Stomach (tissue), 9 donors: Measurements from ENCODE around the gene EPB41L3. TPM values are rescaled to one million over a fixed set of nuclear protein-coding genes. Genes with fewer than 3 reads are reported as not detected.

ENCODE experiments used
- DNase-seq, 2 donors: peaks; one replicate each; pipeline versions ENCODE4 v3.0.0 to v3.0.0-alpha.2; 2013 to 2019
- H3K27ac ChIP-seq, 5 donors: fragments of 200-600 bp in 4 of 5; sonication (generic) in 4 of 5; one replicate each; pipeline ENCODE4 v1.5.1; 2013 to 2019; ENCODE audit warnings: mild to moderate bottlenecking in 1 of 5, moderate library complexity in 1 of 5
- H3K27me3 ChIP-seq, 3 donors: fragments of 200-600 bp; sonication (generic); one replicate each; pipeline ENCODE4 v1.5.1; 2017 to 2019; ENCODE audit warnings: mixed run types in 1 of 3
- H3K36me3 ChIP-seq, 4 donors: fragments of 200-600 bp; sonication (generic); 1 replicate in 3 of 4; 2 replicates in 1 of 4; pipeline ENCODE4 v1.5.1; 2016 to 2019
- H3K4me1 ChIP-seq, 4 donors: fragments of 200-600 bp; sonication (generic); one replicate each; pipeline ENCODE4 v1.5.1; 2016 to 2019
- H3K4me3 ChIP-seq, 4 donors: fragments of 200-600 bp; sonication (generic) in 3 of 4; one replicate each; pipeline ENCODE4 v1.5.1; 2016 to 2019; ENCODE audit warnings: mild to moderate bottlenecking in 1 of 4
- H3K9me3 ChIP-seq, 4 donors: fragments of 200-600 bp; sonication (generic); one replicate each; pipeline ENCODE4 v1.5.1; 2016 to 2019
- EP300 ChIP-seq: sonication (generic); formaldehyde crosslinking; IDR thresholded peaks from one replicate; pipeline ENCODE4 v1.6.1; 2017; ENCODE audit warnings: antibody characterized with exemption
- POLR2A ChIP-seq, 4 donors: fragments of 450-650 bp; IDR thresholded peaks; one replicate each; pipeline ENCODE4 v1.6.1; 2016; ENCODE audit warnings: antibody characterized with exemption in 4 of 4, control low read depth in 2 of 4, mild to moderate bottlenecking in 1 of 4, moderate library complexity in 1 of 4
- POLR2AphosphoS5 ChIP-seq, 3 donors: sonication (generic); formaldehyde crosslinking; IDR thresholded peaks; one replicate each; pipeline ENCODE4 v1.6.1; 2016; ENCODE audit warnings: antibody characterized with exemption in 3 of 3
- WGBS, 5 donors: extraction: QIAGEN DNeasy Blood & Tissue Kit in 3 of 5; methylation state at CpG; one replicate each; pipeline versions ENCODE4 v1.1.5 to v1.1.7; 2013 to 2018; 5-methylcytosine and 5-hydroxymethylcytosine counted together
- intact Hi-C: fragments of 100-400 bp; cut with DNase I; formaldehyde crosslinking; loops from one replicate; pipeline ENCODE4 v1.15.1; 2023; ENCODE audit warnings: low total_unique reads
- polyA plus RNA-seq, 3 donors: library from polyadenylated mRNA; stranded (reverse); fragments of 200-250 nt; gene quantifications; one replicate each; pipeline ENCODE4 v1.2.3, GENCODE V29; 2013
- total RNA-seq, 5 donors: library from RNA; depleted of rRNA; stranded (reverse); fragments of >200 nt; gene quantifications; one replicate each; pipeline versions ENCODE4 v1.1.0 to v1.2.3, GENCODE V29; 2014 to 2016
- TF ChIP-seq, protein P1 (sequence below), 7 experiments: fragments of 450-650 bp in 4 of 7; fragments of 200-600 bp in 3 of 7; sonication (generic) in 3 of 7; IDR thresholded peaks; one replicate each; pipeline ENCODE4 v1.5.1; 2016 to 2019; ENCODE audit warnings: antibody characterized with exemption in 7 of 7, control low read depth in 2 of 7, mild to moderate bottlenecking in 1 of 7
- donor health status: healthy with polysubstance abuse.
- donor health status: Bipolar disorder and iron deficiency.
- donor health status: healthy.

Gene EPB41L3
- total and polyA plus RNA-seq, 8 donors = 3.5 to 120 (median 11.9) TPM

DNA sequence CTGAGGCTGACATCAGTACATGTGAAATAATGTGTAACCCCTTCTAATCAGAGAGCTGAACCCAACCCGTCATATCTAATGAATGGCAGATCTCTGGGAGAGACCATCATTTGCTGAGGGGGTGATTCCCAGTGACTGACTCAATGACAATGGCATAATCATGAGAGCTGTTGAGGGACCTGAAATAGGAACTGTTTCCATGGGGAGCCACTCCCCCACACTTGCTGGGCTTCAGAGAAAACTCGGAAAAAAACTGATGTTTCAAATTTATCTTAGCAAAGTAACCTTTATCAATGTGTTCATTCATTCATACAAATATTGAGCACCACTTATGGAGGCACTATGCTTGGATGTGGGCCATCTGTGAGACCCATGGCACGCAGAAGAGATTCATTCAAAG, 154.9 kb downstream of the EPB41L3 start:
- no peak overlapping the region for H3K4me3 ChIP-seq
- intact Hi-C loops = no loop called here
- WGBS, 5 donors = 69 to 78% (median 77%) methylated on average over 3 of the region's 3 CpGs

DNA sequence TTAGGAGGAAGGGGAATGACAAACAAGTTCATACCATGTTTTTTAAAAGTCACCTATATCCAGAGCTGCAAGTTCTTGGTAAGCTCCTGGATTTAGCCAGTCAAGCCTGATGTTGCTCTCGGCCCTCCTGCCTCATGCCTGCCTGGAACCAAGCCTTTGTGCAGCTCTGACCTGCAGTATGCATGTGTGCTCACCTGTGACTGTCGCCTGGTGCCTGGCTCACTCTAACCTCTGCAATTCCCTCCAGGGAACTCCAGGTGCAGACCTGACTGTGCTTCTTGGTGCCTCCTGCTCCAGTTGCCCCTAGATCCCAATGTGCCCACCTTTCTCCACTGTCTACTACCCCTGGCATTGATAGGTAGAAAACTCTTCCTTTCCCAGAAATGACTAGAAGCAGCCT, 163.2 kb downstream of the EPB41L3 start:
- 43 to 62% (median 56%) methylated on average over 2 of the region's 2 CpGs for WGBS, 5 donors
- Histone ChIP-seq H3K27ac (no peak overlapping the region), H3K27me3 (no peaks in the 10 kb centered on the region), H3K4me1 (no peaks in the 10 kb centered on the region), H3K36me3 (no peaks in the 10 kb centered on the region), H3K9me3 (no peaks in the 10 kb centered on the region), H3K4me3 (no peak overlapping the region)
- intact Hi-C loops = no loop called here
- no peak for DNase-seq
- no peak for TF ChIP-seq POLR2A (IDR thresholded peaks at IDR 0.05)
- TF ChIP-seq, protein P1, sequence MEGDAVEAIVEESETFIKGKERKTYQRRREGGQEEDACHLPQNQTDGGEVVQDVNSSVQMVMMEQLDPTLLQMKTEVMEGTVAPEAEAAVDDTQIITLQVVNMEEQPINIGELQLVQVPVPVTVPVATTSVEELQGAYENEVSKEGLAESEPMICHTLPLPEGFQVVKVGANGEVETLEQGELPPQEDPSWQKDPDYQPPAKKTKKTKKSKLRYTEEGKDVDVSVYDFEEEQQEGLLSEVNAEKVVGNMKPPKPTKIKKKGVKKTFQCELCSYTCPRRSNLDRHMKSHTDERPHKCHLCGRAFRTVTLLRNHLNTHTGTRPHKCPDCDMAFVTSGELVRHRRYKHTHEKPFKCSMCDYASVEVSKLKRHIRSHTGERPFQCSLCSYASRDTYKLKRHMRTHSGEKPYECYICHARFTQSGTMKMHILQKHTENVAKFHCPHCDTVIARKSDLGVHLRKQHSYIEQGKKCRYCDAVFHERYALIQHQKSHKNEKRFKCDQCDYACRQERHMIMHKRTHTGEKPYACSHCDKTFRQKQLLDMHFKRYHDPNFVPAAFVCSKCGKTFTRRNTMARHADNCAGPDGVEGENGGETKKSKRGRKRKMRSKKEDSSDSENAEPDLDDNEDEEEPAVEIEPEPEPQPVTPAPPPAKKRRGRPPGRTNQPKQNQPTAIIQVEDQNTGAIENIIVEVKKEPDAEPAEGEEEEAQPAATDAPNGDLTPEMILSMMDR (IDR thresholded peaks at IDR 0.05) = no peak
- TF ChIP-seq EP300 = no peak
- TF ChIP-seq POLR2AphosphoS5 (IDR thresholded peaks at IDR 0.05) = no peak

More for the DNA sequence above, 154.9 kb downstream of the EPB41L3 start:
- H3K36me3 ChIP-seq = no peaks in the 10 kb centered on the region
- no peaks in the 10 kb centered on the region for H3K4me1 ChIP-seq
- H3K9me3 ChIP-seq = no peaks in the 10 kb centered on the region
- no peak overlapping the region for H3K27ac ChIP-seq
- no peaks in the 10 kb centered on the region for H3K27me3 ChIP-seq
- DNase-seq = no peak
- TF ChIP-seq EP300 (no peak), POLR2A (IDR thresholded peaks at IDR 0.05) (no peak), POLR2AphosphoS5 (IDR thresholded peaks at IDR 0.05) (no peak)
- TF ChIP-seq, protein P1 (IDR thresholded peaks at IDR 0.05) = no peak

DNA sequence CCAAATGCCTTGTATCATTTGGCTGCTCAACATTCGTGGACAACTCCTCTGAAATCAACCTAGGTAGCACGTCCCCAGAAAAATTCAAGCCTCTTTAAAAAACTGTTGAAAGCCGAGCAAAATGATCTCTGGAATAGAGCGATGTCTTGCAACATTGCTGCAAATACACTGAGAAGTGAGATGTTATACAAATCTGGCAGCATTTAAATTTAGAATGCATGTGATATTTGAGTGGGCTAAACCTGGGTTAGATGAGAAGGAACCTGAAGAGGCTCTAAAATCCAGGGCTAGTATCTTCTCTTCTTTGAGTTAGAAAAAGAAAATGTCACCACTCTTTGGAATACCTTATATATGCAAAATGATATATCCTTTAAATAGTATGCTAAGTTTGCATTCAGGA, 166.8 kb downstream of the EPB41L3 start:
- TF ChIP-seq EP300 (no peak), POLR2AphosphoS5 (IDR thresholded peaks at IDR 0.05) (no peak), POLR2A (IDR thresholded peaks at IDR 0.05) (no peak)
- TF ChIP-seq, protein P1 (IDR thresholded peaks at IDR 0.05) = no peak
- intact Hi-C loops = no loop called here
- no peaks in the 10 kb centered on the region for H3K4me1 ChIP-seq
- H3K9me3 ChIP-seq = no peaks in the 10 kb centered on the region
- H3K4me3 ChIP-seq = no peak overlapping the region
- no peak for DNase-seq
- H3K27me3 ChIP-seq = no peaks in the 10 kb centered on the region
- no peaks in the 10 kb centered on the region for H3K36me3 ChIP-seq
- no peak overlapping the region for H3K27ac ChIP-seq
- 77 to 90% (median 81%) methylated on average over 4 of the region's 4 CpGs for WGBS, 5 donors

DNA sequence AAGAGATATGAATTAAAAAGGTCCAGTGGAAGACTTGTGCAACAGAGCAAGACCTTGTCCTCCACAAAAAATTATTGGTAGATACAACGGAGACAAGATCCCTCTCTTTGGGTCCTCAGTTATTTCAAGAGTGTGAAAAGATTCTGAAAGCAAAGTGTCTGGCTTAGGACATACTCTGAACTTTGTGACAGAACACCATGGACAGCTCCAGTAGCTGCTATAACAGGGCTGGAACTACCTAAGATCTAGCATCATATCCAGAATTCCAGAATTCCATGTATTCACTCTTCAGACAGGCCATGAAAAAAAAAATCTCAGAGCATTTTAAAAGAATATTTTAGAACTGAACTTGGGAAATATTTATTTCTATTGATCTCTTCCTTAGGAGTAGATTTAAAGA, 173.5 kb downstream of the EPB41L3 start:
- no peaks in the 10 kb centered on the region for H3K4me1 ChIP-seq
- no peaks in the 10 kb centered on the region for H3K9me3 ChIP-seq
- no peaks in the 10 kb centered on the region for H3K27me3 ChIP-seq
- peak in 1 of 2 donors; percentile 12 for DNase-seq
- intact Hi-C loops = no loop called here
- no peak overlapping the region for H3K4me3 ChIP-seq
- H3K36me3 ChIP-seq = no peaks in the 10 kb centered on the region
- H3K27ac ChIP-seq = no peak overlapping the region
- TF ChIP-seq POLR2AphosphoS5 (IDR thresholded peaks at IDR 0.05) (no peak), EP300 (no peak)
- 57 to 82% (median 78%) methylated on average over 1 of the region's 1 CpG for WGBS, 5 donors

DNA sequence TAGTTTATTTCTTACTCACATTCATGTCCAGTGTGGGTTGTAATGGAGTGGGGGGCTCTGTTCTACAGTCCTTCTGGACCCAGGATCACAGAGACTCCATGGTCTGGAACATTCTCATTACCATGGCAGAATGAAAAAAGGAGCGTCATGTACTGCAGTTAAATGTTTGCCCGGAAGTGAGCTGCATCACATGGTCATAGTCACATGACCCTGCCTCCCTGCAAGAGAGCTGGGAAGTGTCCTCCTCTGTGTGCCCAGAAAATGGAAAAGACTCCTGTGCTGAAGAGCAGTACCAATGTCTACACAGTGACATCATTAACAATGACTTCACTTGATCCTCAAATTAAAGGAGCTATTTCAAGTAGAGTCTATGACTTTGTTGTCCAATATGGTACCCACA, 174.3 kb downstream of the EPB41L3 start:
- Histone ChIP-seq H3K4me3 (no peak overlapping the region), H3K4me1 (no peaks in the 10 kb centered on the region), H3K9me3 (no peaks in the 10 kb centered on the region), H3K36me3 (no peaks in the 10 kb centered on the region), H3K27ac (no peak overlapping the region), H3K27me3 (no peaks in the 10 kb centered on the region)
- intact Hi-C loops = no loop called here
- 81 to 88% (median 84%) methylated on average over 2 of the region's 2 CpGs for WGBS, 5 donors
- no peak for DNase-seq
- no peak for TF ChIP-seq POLR2AphosphoS5 (IDR thresholded peaks at IDR 0.05)
